C4-2B (cell line): ENCODE measurements around the gene RCN1.

Experiments used
- ZFX ChIP-seq: fragments of 450-650 bp; IDR thresholded peaks from 2 replicates; pipeline ENCODE4 v1.6.1; 2017
- TF ChIP-seq, protein P1 (sequence below): fragments of 450-650 bp; conservative IDR thresholded peaks from 2 replicates; pipeline ENCODE4 v1.5.1; 2017; ENCODE audit warnings: mild to moderate bottlenecking

DNA sequence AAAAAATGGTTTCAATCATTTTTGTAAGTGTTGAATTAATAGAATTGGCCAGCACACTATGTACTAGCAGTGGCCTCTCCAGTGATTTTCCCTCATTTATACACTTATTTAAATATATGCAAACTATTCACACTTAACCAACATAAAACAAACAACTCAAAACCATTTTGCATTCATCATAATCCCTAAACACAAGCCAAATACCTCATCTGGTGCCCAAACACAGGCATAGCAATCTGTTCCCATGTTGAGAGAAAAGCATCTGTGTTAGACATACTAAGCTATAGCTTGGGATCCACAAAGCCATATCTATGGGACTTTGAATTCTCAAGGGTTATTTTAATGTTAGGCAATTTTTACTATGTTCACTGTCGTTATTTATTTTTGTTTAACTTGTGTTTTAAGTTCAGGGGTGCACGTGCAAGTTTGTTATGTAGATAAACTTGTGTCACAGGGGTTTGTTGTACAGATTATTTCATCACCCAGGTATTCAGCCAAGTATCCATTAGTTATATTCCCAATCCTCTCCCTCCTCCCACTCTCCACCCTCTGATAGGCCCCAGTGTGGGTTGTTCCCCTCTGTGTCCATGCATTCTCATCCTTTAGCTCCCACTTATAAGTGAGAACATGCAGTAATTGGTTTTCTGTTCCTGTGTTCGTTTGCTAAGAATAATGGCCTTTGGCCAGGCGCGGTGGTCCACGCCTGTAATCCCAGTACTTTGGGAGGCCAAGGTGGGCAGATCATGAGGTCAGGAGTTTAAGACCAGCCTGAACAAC is 31.0 kb upstream of the RCN1 start:
- TF ChIP-seq, protein P1, sequence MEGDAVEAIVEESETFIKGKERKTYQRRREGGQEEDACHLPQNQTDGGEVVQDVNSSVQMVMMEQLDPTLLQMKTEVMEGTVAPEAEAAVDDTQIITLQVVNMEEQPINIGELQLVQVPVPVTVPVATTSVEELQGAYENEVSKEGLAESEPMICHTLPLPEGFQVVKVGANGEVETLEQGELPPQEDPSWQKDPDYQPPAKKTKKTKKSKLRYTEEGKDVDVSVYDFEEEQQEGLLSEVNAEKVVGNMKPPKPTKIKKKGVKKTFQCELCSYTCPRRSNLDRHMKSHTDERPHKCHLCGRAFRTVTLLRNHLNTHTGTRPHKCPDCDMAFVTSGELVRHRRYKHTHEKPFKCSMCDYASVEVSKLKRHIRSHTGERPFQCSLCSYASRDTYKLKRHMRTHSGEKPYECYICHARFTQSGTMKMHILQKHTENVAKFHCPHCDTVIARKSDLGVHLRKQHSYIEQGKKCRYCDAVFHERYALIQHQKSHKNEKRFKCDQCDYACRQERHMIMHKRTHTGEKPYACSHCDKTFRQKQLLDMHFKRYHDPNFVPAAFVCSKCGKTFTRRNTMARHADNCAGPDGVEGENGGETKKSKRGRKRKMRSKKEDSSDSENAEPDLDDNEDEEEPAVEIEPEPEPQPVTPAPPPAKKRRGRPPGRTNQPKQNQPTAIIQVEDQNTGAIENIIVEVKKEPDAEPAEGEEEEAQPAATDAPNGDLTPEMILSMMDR: no peak
- TF ChIP-seq ZFX: no peak
